HG02943 (cell line): ENCODE data around the gene PDS5A.
"Not testable (repeated sequence)": the region's sequence is repeated elsewhere in the genome, so short reads cannot be mapped to it uniquely, and the experiment has no call there.

ENCODE experiments used
- ATAC-seq: cut with Tn5 transposase; IDR thresholded peaks from one replicate; pipeline ENCODE4 v1.9.1; 2021; ENCODE audit warnings: mild to moderate bottlenecking, low read depth, moderate library complexity; ENCODE audit not compliant: unreplicated experiment

PDS5A gene

DNA sequence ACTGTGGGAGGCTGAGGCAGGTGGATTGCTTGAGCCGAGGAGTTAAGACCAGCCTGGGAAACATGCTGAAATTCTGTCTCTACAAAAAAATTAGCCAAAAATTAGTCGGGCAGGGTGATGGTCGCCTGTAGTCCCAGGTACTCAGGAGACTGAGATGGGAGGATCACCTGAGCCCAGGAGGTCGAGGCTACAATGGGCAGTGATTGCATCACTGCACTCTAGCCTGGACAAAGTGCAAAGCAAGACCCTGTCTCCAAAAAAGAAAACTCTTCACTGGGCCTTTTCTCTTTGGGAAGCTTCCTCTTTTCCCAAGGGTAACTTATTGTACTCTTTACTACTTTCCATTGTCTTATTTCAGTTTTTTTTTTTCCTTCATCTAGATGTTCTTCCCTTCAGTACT is 190.9 kb downstream of the PDS5A start:
- no peak for ATAC-seq

DNA sequence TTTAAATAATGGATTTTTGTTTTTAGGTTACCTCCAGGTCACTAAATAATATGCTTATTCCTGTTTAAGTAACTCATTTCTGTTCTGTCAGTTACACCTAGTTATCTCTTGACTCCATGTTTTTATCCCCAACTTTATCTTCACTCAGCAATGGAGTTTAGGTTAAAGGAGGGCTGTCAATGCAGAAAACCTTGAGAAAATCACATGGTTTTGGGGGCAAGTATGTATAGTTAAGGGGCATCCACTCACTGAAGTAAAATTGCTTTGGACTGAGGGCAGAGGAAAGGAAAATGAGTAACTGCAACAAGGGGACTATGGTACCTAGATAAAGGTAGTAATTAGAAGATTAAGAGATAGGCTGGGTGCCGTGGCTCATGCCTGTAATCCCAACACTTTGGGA is 192.6 kb downstream of the PDS5A start:
- ATAC-seq, result no peak

DNA sequence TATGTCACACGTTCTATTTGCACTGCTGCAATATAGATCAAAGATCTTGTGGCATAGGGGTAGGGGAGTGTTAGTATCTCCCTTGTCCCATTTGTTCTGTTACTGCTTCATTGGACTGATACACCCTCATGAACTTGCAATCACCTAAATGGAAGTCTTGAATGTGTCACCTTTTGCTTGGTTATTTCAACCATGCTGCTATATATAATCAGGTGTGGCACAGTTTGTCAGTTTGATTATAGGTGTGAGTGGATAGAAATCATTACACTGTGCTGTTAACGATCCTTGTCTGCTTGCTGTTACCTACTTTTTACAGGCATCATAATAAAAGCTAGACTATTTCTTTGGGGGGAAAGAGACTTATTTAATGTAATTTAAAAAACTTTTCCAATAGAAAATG is 195.7 kb downstream of the PDS5A start:
- ATAC-seq, result not testable (repeated sequence)
